HG02852 (cell line): ENCODE measurements around the gene ZNF117.
"Not testable (repeated sequence)": the region's sequence is repeated elsewhere in the genome, so short reads cannot be mapped to it uniquely, and the experiment has no call there.

Source experiments
- ATAC-seq: cut with Tn5 transposase; IDR thresholded peaks from one replicate; pipeline ENCODE4 v1.9.1; 2021; ENCODE audit warnings: mild to moderate bottlenecking, moderate library complexity; ENCODE audit not compliant: unreplicated experiment

The ZNF117 gene

DNA sequence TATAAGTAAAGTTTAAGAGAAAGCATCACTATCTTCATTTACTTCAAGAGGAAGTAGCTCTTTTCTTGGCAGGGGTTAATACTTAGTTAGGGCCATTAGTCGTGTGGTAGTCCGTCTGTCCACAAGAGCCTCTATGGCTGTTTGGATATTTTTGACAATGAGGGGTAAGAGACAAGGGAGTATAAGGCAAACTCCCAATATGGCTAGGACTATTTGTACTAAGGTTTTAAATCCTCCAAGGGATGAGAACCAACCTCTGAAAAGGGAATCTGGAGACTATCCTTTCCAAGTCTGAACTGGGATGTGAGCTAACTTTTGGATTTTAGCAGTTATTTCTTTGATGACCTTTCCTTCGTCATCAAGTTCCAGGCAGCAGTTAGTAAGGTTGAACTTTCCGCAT is at the start of gene ZNF117:
ZNF117 (minus strand) TSS at position 101 of the 400 bp plus-strand sequence.
- ATAC-seq, result no peak

DNA sequence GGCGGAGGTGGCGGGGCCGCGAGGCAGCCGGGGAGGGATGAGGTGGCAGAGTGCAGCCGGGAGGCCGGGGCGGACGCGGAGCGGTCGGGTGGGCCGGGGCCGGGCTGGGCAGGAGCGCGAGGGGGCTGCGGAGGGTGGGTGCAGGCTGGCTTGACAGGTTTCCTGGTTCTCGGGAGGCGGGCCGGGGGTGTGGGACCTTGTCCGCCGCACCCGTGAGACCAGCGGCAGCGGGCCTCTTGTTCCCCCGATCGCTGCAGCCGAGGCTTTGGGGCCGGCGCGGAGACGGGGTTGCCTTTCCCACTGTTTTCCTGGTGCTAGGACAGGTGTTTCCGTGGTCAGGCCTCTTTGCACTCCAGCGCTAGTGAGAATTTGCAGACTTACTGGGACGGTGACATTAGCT is 47.9 kb upstream of the ZNF117 start:
- ATAC-seq, result peak; percentile 19

DNA sequence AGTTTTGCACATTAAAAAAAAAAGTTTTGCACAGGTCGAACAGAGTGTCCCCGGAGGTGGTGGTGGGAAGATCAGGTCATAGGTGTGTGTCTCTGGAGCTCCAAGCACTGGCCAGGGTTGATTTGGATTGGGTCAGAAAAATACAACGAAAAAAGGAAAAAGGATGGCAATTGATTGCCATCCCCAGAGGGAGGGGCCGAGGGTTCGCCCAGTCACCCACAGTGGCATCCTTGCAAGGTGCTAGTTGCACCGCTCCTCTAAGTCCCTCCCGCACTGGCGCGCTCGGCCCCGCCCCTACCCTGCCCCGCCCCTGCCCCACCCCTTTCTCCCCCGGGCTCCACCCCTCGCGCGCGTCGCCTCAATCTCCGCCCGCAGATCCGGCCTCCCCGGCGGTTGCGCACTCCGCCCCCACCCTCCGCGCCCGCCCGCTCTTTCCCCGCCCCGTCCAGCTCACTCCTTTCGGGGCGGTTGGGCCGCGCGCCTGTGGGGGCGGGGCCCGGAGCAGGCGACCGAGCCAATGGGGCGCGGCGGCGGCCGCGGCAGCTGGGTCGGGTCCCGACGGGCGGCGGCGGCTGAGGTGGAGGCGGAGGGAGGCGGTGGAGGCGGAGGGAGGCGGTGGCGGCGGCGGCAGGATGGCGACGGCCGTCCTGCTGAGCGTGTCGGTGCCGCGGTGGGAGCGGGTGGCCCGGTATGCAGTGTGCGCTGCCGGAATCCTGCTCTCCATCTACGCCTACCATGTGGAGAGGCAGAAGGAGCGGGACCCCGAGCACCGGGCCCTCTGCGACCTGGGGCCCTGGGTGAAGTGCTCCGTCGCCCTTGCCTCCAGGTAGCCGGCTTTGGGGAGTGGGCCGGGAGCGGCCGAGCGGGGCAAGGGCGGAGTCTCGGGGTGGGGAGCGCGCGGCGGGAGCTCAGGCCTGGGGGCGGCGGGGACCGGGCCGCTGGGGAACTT is 47.2 kb upstream of the ZNF117 start:
- ATAC-seq, result peak; percentile 81

DNA sequence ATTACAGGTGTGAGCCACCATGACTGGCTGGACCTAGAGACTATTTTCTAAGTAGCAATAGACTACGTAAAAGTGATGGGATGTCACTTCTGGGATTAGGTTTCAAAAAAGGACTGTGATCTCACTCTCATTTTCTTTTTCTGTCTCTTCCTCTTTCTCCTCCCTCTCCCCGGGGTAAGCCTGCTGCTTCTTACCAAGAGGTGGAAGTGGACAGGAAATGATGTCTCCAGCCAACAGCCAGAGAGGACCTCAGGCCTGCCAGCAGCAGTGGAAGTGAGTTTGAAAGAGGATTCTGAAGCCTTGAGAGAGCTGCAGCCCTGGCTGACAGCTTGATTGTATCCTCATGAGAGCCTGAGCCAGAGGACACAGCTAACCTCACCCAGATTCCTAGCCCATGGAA is 45.7 kb upstream of the ZNF117 start:
- not testable (repeated sequence) for ATAC-seq

DNA sequence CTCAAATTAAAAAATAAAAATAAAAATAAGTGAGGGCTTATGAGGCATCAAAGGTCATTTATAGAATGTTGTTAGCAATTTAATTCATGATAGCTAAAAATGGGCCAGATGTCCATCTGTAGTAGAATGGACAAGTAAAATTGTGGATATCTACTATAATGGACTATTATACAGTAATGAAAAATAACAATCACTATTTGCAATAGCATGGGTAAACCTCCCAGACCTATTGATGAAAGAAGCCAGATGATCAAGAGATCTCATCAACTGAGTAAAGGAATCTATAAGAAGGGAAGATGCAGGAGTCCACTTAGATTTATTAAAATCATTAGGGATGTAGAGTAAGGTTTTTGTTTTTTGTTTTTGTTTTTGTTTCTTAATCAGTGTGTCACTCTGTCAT is 44.6 kb upstream of the ZNF117 start:
- ATAC-seq, result not testable (repeated sequence)

DNA sequence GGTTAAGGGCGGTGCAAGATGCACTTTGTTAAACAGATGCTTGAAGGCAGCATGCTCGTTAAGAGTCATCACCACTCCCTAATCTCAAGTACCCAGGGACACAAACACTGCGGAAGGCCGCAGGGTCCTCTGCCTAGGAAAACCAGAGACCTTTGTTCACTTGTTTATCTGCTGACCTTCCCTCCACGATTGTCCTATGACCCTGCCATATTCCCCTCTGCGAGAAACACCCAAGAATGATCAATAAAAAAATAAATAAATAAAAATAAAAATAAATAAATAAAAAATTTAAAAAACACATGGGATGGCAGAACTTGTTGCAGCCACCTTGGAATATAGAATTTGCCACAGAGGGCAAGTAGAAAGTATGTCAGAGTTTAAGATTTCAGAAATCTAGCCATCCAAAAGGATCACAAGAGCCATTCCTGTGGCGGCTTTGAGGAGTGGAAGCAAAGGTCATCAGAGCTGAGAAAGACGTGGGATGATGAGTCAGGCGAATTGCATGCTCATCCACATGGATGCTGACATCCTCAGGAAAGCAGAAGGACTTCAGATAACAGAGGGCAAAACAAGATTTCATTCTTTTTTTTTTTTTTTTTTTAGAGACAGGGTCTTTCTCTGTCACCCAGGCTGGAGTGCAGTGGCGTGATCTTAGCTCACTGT is 43.4 kb upstream of the ZNF117 start:
- ATAC-seq, result not testable (repeated sequence)

DNA sequence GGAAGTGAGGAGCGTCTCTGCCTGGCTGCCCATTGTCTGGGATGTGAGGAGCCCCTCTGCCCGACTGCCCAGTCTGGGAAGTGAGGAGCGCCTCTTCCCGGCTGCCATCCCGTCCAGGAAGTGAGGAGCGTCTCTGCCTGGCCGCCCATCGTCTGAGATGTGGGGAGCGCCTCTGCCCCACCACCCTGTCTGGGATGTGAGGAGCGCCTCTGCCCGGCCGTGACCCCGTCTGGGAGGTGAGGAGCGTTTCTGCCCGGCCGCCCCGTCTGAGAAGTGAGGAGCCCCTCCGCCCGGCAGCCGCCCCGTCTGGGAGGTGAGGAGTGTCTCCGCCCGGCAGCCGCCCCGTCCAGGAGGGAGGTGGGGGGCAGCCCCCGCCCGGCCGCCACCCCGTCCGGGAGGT is 42.6 kb upstream of the ZNF117 start:
- not testable (repeated sequence) for ATAC-seq

DNA sequence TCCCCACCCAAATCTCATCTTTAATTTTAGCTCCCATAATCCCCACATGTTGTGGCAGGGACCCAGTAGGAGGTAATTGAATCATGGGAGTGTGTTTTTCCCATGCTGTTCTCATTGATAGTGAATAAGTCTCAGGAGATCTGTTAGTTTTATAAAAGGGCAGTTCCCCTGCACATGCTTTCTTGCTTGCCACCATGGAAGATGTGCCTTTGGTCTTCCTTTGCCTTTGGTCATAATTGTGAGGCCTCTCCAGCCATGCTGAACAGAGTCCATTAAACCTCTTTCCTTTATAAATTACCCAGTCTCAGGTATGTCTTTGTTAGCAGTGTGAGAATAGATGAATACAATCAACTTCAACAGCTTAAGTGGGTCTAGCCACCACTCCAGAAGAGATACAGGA is 34.2 kb upstream of the ZNF117 start:
- not testable (repeated sequence) for ATAC-seq

DNA sequence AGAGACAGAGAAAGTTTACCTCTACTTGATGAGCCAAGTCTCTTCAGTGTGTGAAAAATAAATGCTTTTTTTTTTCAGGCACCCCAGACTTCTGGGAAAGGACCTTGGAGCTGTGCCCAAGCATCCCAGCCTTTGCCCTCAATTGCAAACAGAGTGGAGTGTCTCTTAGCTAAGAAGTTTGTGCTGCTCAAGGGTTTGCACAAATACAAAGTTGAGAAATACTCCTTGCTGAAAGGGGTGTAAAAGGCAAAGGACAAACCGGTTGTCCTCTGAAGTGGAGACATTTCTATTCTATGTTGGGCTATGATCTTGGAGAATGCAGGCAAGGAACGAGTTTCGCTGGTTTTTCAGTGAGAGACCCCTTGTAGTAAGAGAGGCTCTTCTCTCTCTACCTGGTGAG is 30.1 kb upstream of the ZNF117 start:
- not testable (repeated sequence) for ATAC-seq

DNA sequence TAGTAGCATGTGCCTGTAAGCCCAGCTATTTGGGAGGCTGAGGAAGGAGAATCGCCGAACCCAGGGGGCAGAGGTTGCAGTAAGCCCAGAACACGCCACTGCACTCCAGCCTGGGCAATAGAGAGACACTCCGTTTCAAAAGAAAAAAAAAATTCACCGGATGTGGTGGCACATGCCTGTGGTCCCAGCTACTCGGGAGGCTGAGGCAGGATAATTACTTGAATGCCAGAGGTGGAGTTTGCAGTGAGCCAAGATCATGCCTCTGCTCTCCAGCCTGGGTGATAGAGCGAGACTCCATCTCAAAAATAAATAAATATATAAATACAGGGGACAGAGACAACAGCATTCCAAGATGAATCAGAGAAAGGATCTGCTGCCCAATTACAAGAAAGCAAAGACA is 19.0 kb upstream of the ZNF117 start:
- not testable (repeated sequence) for ATAC-seq

DNA sequence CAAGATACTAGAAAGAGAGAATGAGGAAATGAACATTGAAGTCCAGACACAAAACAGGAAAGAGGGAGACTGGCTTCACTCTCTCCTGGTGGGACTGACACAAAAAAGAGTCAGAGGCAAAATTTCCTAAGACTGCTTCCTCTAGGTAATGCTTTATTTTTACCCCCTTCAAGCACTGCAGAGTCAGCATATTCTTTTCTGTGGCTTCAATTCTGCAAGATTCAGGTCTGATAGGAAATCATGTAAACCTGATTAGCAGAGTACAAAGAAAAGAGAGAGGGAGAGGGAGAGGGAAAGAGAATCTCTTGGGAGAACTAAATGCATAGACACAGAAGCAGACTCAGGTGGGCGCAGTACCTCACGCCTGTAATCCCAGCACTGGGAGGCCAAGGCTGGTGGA is 18.6 kb upstream of the ZNF117 start:
- ATAC-seq, result not testable (repeated sequence)

DNA sequence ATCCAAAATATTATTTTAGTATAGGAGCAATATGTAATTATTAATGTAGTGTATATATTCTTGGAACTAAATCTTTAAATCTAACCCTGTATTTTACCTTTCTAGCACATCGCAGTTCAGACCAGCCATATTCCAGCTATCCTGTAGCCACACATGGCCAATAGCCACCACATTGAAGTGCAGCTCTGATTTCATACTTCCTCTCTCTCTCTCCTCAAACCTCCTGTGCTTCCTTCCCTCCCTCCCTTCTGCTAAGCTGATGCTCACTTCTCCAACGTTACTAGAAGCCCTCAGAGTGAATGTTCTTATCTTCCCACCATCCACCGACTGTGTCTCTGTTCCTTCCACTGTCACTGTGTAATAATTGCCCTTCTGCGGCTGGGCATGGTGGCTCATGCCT is 16.2 kb upstream of the ZNF117 start:
- not testable (repeated sequence) for ATAC-seq

DNA sequence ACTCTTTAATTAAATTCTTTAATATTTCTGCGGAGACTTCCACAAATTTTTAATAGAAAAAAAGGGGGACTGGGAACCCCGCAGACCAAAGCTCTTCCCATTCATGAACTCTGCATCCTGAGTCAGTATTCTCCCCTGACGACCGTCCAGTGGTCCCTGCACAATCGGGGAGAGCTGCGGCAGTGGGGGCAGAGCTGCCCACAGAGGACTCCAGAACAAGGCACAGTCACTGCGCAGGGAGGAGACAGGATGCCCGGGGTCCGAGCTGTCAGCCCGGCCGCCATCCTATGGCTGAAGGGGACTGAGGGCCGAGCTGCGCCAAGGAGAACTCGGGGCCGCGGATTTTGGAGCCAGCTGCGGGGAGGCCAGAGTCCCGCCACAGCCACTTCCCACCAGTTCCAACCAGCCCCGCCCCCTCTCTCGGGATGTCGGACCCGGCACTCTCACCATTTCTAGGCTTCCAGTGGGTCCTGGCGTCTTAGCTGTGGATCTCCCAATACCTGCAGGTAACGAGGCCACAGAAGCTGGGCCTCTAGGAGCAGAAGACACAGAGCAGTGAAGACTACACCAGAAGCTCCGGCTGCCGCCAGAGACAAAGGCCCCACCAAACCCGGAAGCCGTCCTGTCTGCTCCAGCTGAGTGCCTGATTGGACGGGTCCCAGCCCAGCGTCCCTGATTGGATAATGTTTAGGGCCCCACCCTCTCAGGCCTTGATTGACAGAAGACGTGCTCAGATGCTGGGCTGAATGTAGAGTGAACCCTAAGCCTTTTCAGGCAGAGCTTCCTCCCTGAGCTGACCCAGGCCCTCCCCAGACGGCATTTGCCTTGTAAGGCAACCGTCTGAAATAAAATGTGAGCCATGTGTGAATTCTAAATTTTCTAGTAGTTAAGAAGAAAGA is 15.5 kb upstream of the ZNF117 start, which contains the start of gene ERV3-1:
ERV3-1 (minus strand) TSS at position 594 of the 899 bp plus-strand sequence. CDS start 13,661 bp downstream, outside the sequence.
- ATAC-seq, result peak; percentile 100

DNA sequence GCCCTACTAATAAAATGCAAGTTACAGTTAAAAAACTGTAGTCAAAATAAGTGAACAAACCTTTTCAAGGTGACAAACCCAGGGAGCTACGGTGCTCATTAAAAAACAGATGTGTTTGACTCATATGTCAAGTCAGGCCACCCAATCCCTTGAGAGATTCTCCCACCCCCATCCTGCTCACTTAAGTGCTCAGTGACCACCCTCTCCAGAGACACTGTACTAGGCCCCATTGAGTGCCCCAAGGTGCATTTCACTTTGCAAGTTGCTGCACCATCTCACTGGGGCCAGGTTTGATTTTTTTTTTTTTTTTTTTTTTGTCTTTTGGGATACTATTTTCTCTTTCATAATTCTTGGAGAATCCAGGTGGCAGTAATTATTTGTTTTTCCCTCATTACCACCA is 13.7 kb upstream of the ZNF117 start:
- no peak for ATAC-seq

DNA sequence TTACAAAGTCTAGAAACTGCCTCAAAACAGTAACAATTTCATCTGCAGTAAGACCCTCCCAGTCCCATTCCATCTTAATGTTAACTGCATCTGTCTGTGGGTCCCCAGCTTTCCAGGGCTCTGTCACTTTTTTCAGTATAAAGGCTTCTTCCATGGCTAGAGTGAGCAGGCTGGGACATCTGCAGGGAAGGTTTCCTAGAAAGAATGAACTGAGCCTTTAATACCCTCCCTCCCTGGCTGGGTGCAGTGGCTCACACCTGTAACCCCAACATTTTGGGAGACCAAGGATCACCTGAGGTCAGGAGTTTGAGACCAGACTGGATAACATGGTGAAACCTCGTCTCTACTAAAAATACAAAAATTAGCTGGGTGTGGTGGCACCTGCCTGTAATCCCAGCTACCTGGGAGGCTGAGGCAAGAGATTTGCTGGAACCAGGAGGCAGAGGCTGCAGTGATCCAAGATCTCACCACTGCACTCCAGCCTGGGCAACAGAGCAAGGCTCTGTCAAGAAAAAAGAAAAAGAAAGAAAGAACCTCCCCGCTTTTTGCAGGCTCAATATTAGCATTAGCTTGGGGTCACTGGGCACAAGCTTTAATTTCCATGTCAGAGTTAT is 12.2 kb upstream of the ZNF117 start:
- no peak for ATAC-seq

DNA sequence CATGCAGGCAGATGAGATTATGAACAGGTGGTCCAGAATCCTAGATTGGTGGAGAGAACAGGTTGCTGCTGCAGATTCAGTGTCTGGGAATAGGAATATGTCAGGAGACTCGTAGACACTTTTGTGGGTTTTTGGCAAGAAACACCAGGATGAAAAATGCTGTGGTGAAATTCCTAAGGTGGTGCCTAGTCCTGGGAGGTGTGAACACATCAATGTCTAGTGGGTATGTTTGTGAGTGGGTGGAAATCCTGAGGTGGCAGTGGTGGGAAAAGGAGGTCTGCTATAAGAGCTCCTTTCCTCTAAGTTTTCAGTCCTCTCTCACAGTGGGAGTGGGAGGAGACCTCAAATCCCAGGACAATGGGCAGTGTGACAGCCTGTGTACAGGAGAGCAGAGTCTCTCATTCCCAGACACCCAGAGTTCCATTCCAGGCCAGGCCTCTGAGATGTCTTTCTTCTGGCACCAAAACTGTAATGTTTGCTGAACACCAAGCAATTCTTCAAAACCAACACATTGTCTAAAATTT is 10.5 kb upstream of the ZNF117 start:
- ATAC-seq, result no peak

DNA sequence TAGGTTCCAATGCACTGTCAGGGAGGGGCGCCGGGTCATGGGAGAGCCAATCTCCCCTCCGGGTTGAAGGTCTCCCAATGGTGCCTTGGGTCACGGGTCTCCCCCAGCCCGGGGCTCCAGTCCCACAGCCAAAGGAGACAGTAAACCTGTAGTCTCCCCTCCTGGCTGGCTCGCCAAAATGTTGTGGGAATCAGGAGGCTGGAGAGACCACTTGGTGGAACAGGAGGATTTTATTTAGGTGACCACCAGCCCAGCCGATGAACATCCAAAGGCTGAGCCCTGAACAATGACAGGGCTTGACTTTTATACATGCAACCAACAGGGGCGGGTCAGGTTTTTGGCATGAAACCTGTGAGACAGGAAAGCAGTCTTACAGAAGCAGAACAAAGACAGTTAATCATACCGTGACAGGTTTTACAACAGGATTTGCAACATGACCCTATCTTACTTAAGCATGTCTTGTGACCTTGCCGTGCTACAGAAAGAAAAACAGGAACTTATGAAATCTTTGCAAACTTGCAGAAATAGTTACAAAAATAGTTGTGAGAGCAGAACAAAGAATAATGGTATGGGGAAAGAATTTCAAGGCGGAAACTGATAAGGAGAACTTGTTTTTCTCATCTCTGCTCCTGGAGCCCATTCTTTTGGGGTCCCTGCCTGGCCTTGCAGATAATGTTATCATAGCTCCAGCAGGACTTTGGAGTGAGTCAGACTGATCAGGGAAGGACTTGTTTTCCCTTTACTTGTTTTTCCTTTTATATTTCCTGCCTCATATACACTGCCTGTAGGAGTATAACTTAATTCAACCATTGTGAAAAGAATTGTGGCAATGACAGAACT is 8.5 kb upstream of the ZNF117 start:
- peak; percentile 81 for ATAC-seq

DNA sequence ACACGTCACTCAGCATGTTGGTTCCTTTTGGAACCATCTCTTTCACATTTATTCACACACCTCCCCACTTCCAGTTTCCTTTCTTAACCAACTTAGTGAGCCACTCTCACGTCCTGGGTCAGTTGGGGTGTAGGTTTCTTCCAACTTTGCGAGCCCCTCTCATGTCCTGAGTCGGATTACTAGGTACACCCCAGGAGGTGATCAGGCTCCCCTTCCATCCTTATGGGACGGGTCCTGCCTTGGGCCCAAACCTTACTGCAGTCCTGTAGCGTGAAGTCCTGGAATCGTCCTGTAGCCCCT is 8.0 kb upstream of the ZNF117 start:
- no peak for ATAC-seq

DNA sequence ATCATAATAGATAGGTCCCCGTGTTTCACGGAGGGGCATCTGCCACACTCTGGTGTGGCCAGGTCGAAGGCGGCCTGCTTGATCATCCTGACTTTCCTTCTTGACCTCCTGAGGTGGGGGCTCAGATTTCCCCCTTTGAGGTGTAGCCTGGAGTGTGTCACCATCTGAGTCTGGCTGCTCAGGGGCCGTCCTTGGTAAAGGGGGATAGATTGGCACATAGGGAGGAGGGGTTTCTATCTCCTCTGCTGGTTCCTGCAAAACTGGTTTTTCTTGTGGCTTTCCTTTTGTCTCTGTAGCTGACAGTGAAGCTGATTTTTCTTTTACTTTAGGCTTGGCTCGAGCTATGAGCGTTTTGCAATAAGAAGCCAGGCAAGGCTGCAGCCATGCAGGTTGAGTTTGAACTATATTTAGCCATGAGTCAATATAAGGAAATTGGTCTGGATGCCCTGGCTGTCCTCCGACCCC is 7.1 kb upstream of the ZNF117 start:
- ATAC-seq, result no peak
